ENCODE results near the gene ME2.
"Not testable (repeated sequence)": the region's sequence is repeated elsewhere in the genome, so short reads cannot be mapped to it uniquely, and the experiment has no call there.

Gene ME2

GRCh38 chr18:50877545-50878265, 1.2 kb upstream of the ME2 start:
- Mint-ChIP-seq H3K27ac (peak overlapping the region; percentile 97), H3K9me3 (no peaks in the 10 kb centered on the region)
- DNase-seq, result no peak

DNA sequence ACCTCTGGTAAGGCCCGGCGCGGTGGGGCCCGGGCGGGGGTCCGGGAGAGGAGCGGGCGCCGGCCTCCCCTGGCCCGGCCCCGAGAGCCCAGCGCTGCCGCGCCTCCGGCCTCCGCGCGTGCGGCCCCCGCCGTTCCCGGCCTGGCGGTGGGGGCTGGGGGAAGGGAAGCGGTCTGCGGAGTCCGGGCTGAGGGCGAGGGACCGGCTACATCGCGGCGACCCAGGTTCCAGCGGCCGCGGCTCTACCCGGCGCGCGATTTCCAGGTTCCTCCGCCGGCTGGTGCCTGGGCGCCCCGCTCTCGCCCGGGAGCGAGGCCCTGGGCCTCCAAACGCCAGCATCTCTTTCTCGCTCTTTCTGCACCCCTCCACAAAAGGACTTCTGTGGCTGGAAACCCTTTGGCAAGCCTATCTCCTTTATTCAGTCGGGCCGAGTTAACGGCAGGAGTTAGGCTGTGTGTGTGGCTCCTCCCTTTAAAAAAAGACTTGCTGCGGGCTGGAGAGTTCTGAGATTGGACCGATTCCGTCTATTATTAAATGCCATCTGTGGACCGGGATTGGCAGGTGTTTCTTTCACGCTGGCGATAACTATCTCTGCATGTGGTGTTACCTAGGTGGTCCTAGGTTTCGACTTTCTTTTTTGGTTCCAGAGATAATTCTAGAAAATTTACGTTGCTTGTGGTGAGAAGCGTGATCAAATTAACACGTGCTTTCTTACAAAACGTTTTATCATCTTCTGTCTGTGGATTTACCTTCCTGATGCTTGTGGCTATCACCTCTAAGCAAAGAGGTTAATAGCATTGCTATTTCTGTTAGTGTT, 592 bp downstream of the ME2 start:
- Mint-ChIP-seq H3K4me1 (ENCODE audit: low read depth) (peaks cover 34% of the 10 kb centered on the region), H3K27ac (peak overlapping the region; percentile 97), H3K4me3 (peak overlapping the region; percentile 94), H3K27me3 (no peaks in the 10 kb centered on the region), H3K9me3 (no peaks in the 10 kb centered on the region), H3K36me3 (ENCODE audit: low read depth) (peaks cover 30% of the 10 kb centered on the region)
- no peak for DNase-seq

More at GRCh38 chr18:50877545-50878265, 1.2 kb upstream of the ME2 start:
- peaks cover 19% of the 10 kb centered on the region for H3K36me3 Mint-ChIP-seq (ENCODE audit: low read depth)
- H3K27me3 Mint-ChIP-seq, result no peaks in the 10 kb centered on the region
- peak overlapping the region; percentile 89 for H3K4me3 Mint-ChIP-seq
- peaks cover 22% of the 10 kb centered on the region for H3K4me1 Mint-ChIP-seq (ENCODE audit: low read depth)

DNA sequence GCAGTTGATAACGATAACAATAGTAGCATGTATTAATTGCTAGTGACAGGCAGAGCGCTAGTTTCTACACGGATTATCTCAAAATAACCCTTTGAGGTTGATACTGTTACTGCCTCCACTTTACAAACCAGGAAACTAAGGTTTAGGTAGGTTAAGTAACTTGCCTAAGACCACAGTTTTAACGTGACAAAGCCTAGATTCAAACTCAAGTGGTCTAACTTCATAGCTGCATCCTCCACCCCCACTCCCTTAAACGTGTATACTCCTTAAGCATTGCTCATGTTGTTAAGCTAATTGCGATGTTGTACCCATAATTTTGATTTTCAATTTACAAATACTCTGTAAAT, 1.2 kb downstream of the ME2 start:
- Mint-ChIP-seq H3K36me3 (ENCODE audit: low read depth) (peaks cover 30% of the 10 kb centered on the region), H3K27me3 (no peaks in the 10 kb centered on the region), H3K27ac (peak overlapping the region; percentile 97), H3K4me1 (ENCODE audit: low read depth) (peaks cover 36% of the 10 kb centered on the region), H3K4me3 (peak overlapping the region; percentile 94), H3K9me3 (no peaks in the 10 kb centered on the region)
- DNase-seq, result no peak

DNA sequence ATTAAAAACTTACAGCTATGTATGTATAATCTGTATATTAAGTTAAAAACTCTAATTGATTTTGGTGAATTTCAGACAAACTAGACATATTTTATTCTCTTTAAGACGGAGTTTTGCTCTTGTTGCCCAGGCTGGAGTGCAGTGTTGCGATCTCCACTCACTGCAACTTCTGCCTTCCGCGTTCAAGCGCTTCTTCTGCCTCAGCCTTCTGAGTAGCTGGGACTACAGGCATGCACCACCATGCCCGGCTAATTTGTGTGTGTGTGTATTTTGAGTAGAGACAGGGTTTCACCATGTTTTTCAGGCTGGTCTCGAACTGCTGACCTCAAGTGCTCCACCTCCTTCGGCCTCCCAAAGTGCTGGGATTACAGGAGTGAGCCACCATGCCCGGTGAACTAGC, 2.0 kb downstream of the ME2 start:
- H3K4me3 Mint-ChIP-seq, result peak overlapping the region; percentile 94
- peaks cover 30% of the 10 kb centered on the region for H3K36me3 Mint-ChIP-seq (ENCODE audit: low read depth)
- not testable (repeated sequence) for H3K27me3 Mint-ChIP-seq, DNase-seq, H3K9me3 Mint-ChIP-seq, H3K27ac Mint-ChIP-seq
- H3K4me1 Mint-ChIP-seq (ENCODE audit: low read depth), result peaks cover 36% of the 10 kb centered on the region

DNA sequence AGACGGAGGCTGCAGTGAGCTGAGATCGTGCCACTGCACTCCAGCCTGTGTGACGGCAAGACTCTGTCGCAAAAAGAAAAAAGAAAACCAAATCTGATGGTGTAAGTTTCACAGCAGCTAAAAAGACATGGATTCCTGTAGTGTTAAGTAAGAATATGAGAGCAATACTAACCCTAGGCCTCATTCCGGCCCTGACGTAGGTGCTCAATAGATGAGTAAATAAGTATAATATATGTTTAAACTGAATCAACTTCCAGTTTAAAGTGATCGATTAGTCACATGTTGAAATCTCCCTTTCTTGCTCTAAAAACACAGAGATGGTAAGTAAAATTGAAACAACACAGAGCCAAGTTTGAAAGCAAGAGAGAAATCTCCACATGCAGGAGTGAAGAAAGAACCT, 8.0 kb downstream of the ME2 start:
- Mint-ChIP-seq H3K27ac (peak overlapping the region; percentile 35), H3K9me3 (peaks cover 6% of the 10 kb centered on the region), H3K36me3 (ENCODE audit: low read depth) (peaks cover 70% of the 10 kb centered on the region), H3K4me1 (ENCODE audit: low read depth) (peaks cover 30% of the 10 kb centered on the region), H3K27me3 (no peaks in the 10 kb centered on the region), H3K4me3 (no peak overlapping the region)
- no peak for DNase-seq

DNA sequence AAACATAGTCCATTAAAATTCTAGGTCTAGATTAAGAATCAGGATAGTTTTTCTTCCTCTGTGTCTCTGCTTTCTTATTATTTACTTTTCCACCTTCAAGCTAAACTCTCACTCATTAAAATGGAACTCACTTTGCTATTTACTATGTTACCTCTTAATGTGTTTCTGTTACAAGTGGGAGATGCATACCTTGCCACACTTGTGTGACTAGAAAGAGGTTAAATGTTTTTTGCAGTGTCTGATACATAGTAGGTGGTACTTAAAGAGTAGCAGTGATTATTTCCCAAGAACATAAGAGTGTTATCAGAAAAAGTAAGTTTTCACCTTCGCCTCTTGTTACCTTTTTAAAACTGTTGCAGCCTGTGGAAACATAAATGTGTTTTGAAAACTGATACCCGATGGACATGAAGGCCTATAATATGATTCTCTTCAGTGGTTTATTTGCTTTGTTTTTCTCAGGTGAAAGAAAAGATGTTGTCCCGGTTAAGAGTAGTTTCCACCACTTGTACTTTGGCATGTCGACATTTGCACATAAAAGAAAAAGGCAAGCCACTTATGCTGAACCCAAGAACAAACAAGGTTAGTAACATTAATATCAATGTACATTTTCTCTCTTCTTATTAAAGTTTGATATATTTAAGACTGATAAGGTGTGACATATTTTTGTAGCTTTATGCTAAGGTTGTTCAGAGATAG, 16.6 kb downstream of the ME2 start:
- no peak overlapping the region for H3K4me3 Mint-ChIP-seq
- H3K27ac Mint-ChIP-seq, result no peak overlapping the region
- peaks cover 10% of the 10 kb centered on the region for H3K9me3 Mint-ChIP-seq
- DNase-seq, result no peak
- peaks cover 31% of the 10 kb centered on the region for H3K4me1 Mint-ChIP-seq (ENCODE audit: low read depth)
- H3K36me3 Mint-ChIP-seq (ENCODE audit: low read depth), result peaks cover 81% of the 10 kb centered on the region
- H3K27me3 Mint-ChIP-seq, result no peaks in the 10 kb centered on the region

DNA sequence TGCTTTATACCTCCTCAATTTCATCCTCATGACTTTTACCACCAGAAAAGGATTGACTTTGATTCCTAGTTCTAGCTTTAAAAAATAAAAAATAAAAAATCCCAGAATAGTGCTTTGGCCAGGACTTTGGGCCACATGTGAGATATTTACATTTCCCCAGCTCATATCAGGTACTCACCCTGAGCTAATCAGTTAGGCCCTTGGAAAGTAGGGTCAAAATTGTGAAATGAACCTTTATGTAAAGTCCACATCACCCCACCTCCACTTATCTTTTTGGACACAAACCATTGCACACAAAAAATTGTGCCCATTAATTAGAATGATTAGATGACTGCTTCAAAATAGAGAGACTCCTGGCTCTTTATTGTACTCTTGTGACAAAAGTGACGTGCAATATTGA, 17.2 kb downstream of the ME2 start:
- Mint-ChIP-seq H3K4me3 (no peak overlapping the region), H3K9me3 (peaks cover 10% of the 10 kb centered on the region), H3K27ac (no peak overlapping the region), H3K27me3 (no peaks in the 10 kb centered on the region), H3K4me1 (ENCODE audit: low read depth) (peaks cover 37% of the 10 kb centered on the region), H3K36me3 (ENCODE audit: low read depth) (peaks cover 81% of the 10 kb centered on the region)
- DNase-seq, result no peak

DNA sequence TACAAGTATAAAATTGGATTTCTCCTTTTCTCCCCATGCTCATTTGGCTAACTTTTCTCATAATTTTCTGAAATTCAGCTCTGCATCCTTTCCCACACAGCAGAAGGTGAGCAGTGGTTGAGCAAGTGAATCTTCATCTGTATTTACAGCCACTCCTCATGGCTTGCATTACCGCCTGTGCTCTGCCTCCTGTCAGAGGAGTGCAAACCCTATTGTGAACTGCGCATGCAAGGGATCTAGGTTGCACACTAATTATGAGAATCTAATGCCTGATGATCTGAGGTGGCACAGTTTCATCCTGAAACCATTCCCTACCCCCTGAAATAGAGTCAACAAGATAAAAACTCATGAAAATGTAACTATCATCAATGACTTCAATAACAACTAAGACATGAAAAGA, 20.0 kb downstream of the ME2 start:
- no peaks in the 10 kb centered on the region for H3K27me3 Mint-ChIP-seq
- H3K36me3 Mint-ChIP-seq (ENCODE audit: low read depth), result peaks cover 83% of the 10 kb centered on the region
- H3K4me3 Mint-ChIP-seq, result no peak overlapping the region

DNA sequence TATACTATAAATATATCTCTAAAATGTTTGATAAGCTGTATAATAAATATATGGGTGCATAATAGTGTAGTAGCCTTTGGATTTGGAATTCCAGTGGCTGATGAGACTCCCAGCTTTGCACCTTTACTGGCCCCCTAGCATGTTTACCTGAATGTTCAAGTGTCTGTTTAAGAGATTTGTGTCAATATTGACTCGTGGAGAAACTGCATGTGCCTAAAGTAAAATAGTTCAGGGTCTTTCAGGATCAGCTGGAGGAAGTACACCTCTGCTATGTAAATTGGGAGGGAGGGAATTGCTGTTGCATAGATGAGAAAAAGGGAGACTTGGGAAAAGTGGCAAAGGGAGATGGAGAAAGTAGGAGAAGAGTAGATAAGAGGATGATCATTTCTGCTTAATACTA, 23.9 kb downstream of the ME2 start:
- H3K4me3 Mint-ChIP-seq, result no peak overlapping the region
- no peaks in the 10 kb centered on the region for H3K27me3 Mint-ChIP-seq
- H3K4me1 Mint-ChIP-seq (ENCODE audit: low read depth), result peaks cover 47% of the 10 kb centered on the region
- no peak overlapping the region for H3K27ac Mint-ChIP-seq
- peaks cover 93% of the 10 kb centered on the region for H3K36me3 Mint-ChIP-seq (ENCODE audit: low read depth)
- DNase-seq, result no peak
- H3K9me3 Mint-ChIP-seq, result peaks cover 10% of the 10 kb centered on the region

More for the DNA sequence above, 20.0 kb downstream of the ME2 start:
- peaks cover 10% of the 10 kb centered on the region for H3K9me3 Mint-ChIP-seq
- no peak overlapping the region for H3K27ac Mint-ChIP-seq
- H3K4me1 Mint-ChIP-seq (ENCODE audit: low read depth), result peaks cover 43% of the 10 kb centered on the region
- DNase-seq, result no peak

GRCh38 chr18:50906843-50907242, 27.9 kb downstream of the ME2 start:
- peaks cover 93% of the 10 kb centered on the region for H3K36me3 Mint-ChIP-seq (ENCODE audit: low read depth)

GRCh38 chr18:50909261-50909660, 30.3 kb downstream of the ME2 start:
- no peak for DNase-seq
- Mint-ChIP-seq H3K4me3 (no peak overlapping the region), H3K9me3 (no peaks in the 10 kb centered on the region), H3K4me1 (ENCODE audit: low read depth) (peaks cover 19% of the 10 kb centered on the region), H3K36me3 (ENCODE audit: low read depth) (peaks cover 94% of the 10 kb centered on the region), H3K27me3 (no peaks in the 10 kb centered on the region), H3K27ac (peak overlapping the region; percentile 4)

More at GRCh38 chr18:50906843-50907242, 27.9 kb downstream of the ME2 start:
- H3K27me3 Mint-ChIP-seq, result no peaks in the 10 kb centered on the region
- DNase-seq, result no peak
- peak overlapping the region; percentile 18 for H3K27ac Mint-ChIP-seq
- H3K4me3 Mint-ChIP-seq, result no peak overlapping the region
- H3K4me1 Mint-ChIP-seq (ENCODE audit: low read depth), result peaks cover 18% of the 10 kb centered on the region
- no peaks in the 10 kb centered on the region for H3K9me3 Mint-ChIP-seq

DNA sequence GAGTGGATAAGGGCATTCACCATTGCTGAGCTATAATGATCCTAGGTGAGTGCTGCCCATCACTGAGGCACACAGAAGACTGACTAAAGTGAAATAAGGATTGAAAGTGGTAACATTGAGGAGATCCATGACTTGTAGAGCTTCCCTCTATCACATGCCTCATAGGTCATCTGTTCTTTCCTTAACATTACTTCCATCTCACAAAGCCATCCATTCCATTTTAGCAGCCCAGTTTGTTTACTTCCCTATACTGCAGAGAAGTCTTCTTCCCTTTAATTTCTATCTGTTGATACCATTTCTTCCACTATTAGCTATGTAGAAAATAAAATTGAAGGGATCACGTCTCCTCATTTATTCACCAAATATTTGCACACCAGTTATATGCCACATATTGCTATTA, 32.1 kb downstream of the ME2 start:
- Mint-ChIP-seq H3K36me3 (ENCODE audit: low read depth) (peaks cover 94% of the 10 kb centered on the region), H3K4me3 (no peak overlapping the region), H3K9me3 (no peaks in the 10 kb centered on the region), H3K27ac (peak overlapping the region; percentile 12), H3K27me3 (no peaks in the 10 kb centered on the region), H3K4me1 (ENCODE audit: low read depth) (peaks cover 26% of the 10 kb centered on the region)
- no peak for DNase-seq

DNA sequence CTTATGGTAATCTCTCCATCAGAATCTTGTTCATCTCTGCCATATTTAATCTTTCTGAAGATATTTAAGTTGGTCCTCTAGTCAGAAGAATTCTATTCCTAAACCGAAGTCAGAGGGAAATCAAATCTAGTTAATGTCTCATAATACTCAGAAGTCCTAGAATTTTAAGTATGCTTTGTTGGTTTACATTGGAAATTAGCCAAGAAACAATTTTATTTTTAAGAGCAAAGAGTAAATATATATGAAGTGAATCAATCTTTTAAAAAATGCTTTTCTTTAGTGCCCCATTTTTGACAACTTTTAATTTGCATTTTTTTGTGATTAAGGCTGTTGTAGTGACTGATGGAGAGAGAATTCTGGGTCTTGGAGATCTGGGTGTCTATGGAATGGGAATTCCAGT, 38.1 kb downstream of the ME2 start:
- peaks cover 18% of the 10 kb centered on the region for H3K4me1 Mint-ChIP-seq (ENCODE audit: low read depth)
- H3K27ac Mint-ChIP-seq, result peak overlapping the region; percentile 22
- no peak overlapping the region for H3K4me3 Mint-ChIP-seq
- DNase-seq, result no peak
- peaks cover 90% of the 10 kb centered on the region for H3K36me3 Mint-ChIP-seq (ENCODE audit: low read depth)
- no peaks in the 10 kb centered on the region for H3K9me3 Mint-ChIP-seq
- no peaks in the 10 kb centered on the region for H3K27me3 Mint-ChIP-seq

- H3K4me3 Mint-ChIP-seq, result no peak overlapping the region
- no peaks in the 10 kb centered on the region for H3K27me3 Mint-ChIP-seq
- peaks cover 18% of the 10 kb centered on the region for H3K4me1 Mint-ChIP-seq (ENCODE audit: low read depth)
- no peak overlapping the region for H3K27ac Mint-ChIP-seq
- H3K9me3 Mint-ChIP-seq, result no peaks in the 10 kb centered on the region
- no peak for DNase-seq
- H3K36me3 Mint-ChIP-seq (ENCODE audit: low read depth), result peaks cover 92% of the 10 kb centered on the region
Observed at GRCh38 chr18:50918153-50918552, 39.2 kb downstream of the ME2 start.

GRCh38 chr18:50924372-50924771, 45.5 kb downstream of the ME2 start:
- Mint-ChIP-seq H3K36me3 (ENCODE audit: low read depth) (peaks cover 95% of the 10 kb centered on the region), H3K4me1 (ENCODE audit: low read depth) (no peaks in the 10 kb centered on the region), H3K4me3 (no peak overlapping the region), H3K27ac (no peak overlapping the region), H3K9me3 (peaks cover 5% of the 10 kb centered on the region), H3K27me3 (no peaks in the 10 kb centered on the region)
- no peak for DNase-seq

Measured in activated T-cell treated with anti-CD3 and anti-CD28 coated beads, Interleukin-2, amount 50 U/mL, for 24 hours (primary cell).